NK-92 treated with Interleukin-12 subunit alpha and Interleukin-12 subunit beta, amount 100 ng/mL, for 24 hours (cell line): ENCODE measurements around the gene ALKBH3.

Source experiments
- DNase-seq: peaks from one replicate; lab custom pipeline; 2025; lab: John Stamatoyannopoulos, UW

The ALKBH3 gene

DNA sequence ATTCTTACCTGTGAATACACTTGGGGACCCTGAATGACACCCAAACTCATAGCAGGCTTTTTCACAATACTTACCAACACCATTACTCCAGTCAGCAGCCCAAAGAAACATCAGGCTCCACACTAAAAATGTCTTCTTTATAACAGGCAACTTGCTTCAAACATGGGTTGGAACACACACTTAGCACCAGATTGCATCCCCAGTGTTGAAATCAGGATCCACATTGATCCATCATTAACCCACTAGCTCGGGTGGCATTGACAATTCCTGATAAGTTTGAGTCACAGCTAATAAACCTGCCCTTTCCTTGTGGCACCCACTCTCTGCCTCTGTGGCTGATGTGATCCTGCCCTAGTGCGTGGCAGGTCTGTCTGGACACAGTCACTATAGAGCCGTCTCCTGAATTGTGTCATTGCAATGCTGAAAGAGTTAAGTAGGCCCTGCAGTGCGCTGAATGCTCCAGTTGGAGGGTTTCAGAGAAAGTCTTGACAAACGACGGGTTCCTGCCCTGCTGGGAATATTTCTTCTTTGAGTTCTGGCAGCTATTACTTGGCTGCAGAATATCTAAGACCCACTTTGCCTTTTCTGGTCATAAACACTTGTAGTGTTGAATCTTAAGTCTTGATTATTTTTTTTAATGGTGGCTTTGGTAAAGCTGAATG, 42.2 kb downstream of the ALKBH3 start:
- DNase-seq: no peak

DNA sequence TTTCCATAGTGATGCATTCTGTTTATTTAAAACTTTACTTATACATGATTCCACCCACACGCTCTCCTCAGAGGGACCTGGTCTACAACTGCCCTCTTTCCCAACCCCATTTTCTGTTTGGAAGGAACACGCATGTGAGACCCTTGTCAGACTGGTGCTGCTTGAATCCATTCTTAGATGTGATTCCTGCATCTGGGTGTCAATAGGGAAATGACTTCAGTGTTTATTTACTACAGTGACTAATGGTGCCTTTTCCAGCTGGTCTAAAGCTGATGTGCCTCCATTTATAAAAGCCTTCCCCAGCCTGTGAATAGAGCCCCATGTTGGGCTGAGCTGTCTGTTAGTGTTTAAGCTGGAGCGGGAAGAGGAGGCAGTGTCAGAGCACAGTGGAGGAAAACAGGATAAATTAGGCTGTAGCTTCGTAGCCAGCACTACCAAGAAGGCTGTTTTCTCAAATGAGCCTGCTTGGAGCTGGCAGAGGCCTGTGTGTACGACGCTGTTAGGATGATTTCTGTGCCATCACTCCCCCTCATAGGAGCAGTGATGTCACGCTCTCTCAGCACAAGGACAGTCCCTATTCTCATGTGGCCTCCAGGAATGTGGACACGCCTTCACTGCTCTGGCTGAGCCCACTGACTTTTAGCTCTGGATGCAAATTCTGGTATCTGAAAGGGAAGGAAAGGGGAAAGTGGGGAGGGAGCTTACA, 42.9 kb downstream of the ALKBH3 start:
- DNase-seq: no peak

DNA sequence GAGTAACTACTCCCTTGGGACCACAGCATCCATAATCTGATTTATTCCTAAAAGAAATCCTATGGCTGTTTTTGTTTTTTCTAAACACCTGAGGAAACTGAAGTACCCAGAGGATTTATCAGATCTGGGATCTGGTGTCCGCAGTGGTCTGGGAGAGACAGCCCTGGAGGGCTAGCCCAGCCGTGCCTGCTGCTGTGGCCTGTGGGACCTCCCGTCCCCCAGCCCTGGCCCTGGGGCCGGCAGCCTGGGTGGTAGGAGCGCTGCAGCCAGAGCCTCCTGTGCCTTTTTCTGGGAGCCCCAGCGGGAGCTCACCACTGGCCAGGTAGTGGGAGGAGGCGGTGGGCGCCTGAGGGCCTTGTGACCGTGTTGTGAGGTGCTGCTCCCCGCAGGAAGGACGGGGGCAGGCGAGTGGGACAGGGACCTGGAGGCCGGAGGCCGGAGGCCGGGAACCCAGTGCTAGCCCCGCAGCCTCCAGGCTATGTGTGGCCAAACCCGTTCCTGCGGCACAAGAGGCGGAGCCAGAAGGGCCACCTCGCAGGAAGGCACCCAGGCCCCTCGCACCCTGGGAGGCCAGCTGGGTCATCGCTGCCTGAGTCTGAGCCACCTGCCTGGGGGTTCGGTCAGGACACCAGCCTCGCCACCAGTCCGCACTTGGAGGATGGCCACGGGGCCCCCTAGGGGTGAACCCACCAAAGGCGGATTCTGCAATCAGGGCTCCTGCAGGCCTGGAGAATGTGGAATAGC, 43.7 kb downstream of the ALKBH3 start:
- DNase-seq: no peak

GRCh38 chr11:43925063-43925931, 44.7 kb downstream of the ALKBH3 start:
- DNase-seq: no peak

DNA sequence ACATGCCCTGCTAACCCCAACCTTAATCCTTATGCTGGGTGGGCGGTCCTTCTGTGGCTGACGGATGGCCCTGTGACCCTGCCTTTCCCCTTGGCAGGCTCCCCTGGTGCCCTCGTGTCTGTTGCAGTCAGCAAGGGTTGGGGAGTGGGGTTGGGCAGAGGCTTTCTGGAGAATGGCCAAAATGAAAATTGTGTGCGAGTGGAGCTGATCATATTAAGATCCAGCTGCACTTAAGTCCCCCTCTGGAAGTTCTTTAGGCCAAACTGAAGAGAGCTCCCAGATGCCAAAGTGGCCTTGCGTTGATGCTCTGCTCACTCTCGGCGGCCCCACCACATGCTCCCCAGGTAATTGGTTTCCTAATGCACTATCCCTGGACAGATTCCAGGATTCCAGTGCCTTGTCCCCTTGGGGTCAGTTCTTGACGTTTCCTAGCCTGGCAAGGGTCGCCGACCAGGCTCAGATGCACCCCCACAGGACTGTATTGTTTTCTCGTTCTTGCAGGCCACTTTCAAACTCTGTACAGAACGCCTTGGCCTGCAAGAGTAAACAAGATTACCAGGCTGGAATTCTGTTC, 45.4 kb downstream of the ALKBH3 start:
- DNase-seq: no peak

DNA sequence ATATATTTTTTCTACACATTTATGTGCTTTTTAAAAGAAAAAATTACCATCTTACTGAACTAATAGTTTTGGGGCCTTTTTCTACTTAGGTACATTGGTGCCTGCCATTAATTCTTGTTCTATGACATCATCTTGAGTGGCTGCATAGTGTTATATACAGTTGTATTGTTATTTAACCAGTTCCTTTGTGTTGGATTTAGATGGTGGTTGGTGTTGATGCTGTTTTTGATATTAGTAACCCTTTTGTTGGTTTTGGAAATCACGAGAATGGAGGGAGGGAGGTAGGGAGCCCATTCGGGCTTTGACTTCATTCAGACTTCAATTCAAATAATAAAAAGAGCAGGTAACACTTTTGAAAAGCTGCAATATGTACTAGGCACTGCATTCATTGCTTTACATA, 46.4 kb downstream of the ALKBH3 start:
- no peak for DNase-seq

DNA sequence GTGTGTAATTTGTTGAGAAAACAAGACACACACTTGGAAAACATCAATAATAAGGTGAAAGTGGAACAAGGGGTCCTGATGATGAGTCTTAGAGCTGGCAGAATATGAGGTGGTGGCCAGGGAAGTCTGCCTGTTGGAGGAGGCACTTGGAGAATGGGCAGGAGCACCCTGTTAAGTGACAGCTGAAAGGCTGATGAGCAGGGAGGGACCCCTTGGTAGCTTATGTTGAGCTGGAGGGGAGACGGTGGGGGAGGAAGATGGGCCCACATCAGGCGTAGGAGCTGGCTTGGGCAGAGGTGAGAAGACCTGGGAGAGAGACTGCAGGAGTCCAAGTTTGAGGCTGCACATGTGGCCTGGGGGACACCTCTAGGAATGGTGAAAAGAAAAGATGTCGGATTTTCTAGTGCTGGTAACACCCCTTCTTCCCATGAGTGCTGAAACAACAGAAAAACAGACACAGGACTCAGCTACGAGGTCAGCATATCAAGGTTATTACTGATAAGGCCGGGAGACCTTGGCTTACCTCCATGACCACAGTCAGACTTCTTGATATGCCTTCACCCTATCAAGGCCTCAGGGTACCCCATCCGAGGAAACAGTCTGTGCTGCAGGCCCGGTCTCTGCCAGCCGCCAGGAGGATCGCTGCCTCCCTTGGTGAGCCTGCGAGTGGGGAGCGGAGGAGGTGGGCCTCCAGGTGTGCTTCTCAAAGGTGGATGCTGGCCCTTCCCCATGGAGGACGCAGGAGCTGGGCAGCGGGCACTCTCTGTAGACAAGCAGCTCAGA, 47.5 kb downstream of the ALKBH3 start:
- DNase-seq: no peak

DNA sequence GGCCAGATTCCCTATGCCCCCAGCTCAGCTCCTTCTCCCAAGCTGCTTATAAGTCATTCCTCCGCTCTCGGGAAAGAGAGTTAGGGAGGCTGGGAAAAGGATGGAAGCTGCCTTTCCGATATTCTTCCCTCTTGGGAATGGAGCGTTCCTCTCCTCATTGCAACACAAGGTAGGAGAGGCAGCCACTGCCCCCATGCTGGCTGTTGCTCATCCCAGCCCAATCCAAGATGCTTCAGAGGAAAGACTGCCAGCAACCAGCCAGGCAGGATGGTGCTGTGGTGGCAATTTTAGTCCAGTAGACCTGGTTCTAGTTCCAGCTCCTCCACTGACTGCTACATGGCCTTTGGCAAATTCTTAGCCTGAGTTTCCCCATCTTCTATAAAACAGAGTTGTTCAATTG, 48.1 kb downstream of the ALKBH3 start:
- no peak for DNase-seq

- no peak for DNase-seq
These were observed 50.5 kb downstream of the ALKBH3 start for GRCh38 chr11:43930868-43931716.

DNA sequence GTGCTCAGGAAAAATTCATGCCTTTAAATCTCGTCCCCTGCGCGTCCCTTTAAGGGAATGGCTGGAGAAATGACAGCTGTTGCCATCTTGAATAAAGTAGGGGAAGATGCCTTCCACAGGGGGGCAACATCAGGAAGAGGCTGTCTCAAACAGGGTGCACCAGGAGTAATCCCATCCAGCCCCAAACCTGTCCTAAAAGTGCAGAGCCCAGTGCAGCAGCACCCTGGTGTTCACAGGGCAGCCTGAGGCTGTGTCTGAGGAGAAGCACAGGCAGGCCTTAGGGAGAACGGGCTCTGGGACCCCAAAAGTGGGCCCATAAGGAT, 51.0 kb downstream of the ALKBH3 start:
- DNase-seq: no peak

DNA sequence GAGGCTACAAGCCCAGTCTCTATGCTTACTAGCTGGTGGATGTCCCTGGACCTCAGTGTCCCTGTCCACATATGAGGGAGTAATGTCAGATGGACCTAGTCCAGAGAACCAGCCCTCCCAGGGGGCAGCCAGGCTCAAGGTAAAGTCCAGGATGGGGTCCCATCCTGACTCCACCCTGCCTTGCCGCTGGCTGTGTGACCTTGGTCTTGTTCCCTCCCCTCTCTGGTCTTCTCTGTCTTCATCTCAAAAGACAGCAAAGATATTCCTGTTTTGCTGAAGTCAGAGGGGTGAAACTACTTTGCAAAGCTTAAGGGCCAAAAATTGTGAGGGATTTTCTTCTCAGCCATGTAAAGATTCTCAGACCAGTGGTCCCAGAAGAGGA, 52.6 kb downstream of the ALKBH3 start:
- no peak for DNase-seq

- no peak for DNase-seq
These were observed 53.2 kb downstream of the ALKBH3 start for GRCh38 chr11:43933608-43934551.

- DNase-seq: no peak
These were observed 54.2 kb downstream of the ALKBH3 start for GRCh38 chr11:43934601-43935423.

- DNase-seq: no peak
These were observed 54.9 kb downstream of the ALKBH3 start for GRCh38 chr11:43935424-43935979.

DNA sequence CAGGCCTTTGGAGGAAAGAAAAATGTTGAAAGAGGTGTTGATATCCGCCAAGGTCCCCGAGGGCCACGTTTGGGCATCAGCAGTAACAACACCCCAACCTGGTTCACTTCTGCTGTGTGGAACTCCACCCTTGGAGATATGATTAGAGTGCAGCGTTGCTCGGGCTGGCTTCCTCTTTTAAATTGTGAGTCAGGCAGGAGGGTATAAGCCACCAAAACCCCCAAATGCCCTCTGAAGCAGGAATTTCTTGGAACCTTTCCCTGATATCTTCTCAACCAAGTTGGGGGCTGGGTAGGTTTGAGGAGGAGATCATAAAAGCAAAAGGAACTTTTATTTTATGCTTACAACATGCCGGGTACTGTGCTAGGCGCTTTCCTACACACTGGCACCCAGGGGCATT, 55.4 kb downstream of the ALKBH3 start:
- DNase-seq: no peak

DNA sequence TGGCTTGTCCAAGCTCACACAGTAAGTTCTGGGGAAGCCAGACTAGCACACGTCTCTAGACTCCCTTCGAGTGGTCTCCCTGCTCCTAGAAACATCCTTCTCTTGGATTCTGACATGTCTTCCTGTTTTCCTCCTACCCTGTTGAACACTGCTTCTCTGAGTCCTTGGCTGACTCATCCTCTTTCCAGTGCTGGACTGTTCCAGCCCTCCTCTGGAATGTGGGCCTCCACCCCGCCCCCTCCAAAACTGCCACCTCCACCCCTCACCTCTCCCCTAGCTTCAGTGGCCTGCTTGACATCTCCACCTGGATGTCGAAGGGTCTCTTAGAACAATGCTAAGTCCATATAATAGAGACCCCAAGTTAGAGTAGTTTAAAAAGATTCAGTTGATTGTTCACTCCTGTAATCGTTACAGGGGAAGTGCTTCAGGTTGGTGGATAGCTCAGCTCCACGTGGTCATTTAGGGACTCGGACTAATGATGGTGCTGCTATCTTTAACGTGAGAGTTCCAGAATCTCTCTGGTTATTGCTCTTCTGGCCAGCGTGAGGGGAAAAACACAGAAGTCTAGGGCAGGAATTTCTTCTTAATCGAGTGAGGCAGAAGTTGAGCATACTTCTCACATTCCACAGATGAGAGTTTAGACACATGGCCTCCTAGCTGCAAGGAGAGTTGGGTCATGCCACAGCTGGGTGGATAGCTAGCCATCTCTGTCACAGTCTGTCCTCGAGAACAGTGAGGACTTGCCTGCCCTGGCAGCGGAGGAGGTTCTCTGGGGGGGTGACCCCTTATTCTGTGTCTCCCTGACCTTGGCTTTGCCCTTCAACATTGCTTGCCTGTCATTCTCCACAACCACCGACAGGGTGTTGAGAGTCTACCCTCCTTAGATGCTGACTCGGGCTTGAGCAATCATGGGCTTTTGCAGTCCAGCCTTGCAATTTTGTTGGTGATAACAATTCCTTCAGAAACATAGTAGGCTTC, 57.1 kb downstream of the ALKBH3 start:
- DNase-seq: no peak
